Measurements from ENCODE around the gene PDXP.
A peak's percentile ranks its signal among the peaks of the same experiment; 100 is the strongest.
"Not testable (repeated sequence)": the region's sequence is repeated elsewhere in the genome, so short reads cannot be mapped to it uniquely, and the experiment has no call there.

The PDXP gene

GRCh38 chr22:37658133-37659065 is at the start of gene PDXP:
PDXP (plus strand) TSS chr22:37658723; CDS start chr22:37658783, 60 bp downstream.
- DNase-seq (ENCODE audit: low spot score) = peak; percentile 99

DNA sequence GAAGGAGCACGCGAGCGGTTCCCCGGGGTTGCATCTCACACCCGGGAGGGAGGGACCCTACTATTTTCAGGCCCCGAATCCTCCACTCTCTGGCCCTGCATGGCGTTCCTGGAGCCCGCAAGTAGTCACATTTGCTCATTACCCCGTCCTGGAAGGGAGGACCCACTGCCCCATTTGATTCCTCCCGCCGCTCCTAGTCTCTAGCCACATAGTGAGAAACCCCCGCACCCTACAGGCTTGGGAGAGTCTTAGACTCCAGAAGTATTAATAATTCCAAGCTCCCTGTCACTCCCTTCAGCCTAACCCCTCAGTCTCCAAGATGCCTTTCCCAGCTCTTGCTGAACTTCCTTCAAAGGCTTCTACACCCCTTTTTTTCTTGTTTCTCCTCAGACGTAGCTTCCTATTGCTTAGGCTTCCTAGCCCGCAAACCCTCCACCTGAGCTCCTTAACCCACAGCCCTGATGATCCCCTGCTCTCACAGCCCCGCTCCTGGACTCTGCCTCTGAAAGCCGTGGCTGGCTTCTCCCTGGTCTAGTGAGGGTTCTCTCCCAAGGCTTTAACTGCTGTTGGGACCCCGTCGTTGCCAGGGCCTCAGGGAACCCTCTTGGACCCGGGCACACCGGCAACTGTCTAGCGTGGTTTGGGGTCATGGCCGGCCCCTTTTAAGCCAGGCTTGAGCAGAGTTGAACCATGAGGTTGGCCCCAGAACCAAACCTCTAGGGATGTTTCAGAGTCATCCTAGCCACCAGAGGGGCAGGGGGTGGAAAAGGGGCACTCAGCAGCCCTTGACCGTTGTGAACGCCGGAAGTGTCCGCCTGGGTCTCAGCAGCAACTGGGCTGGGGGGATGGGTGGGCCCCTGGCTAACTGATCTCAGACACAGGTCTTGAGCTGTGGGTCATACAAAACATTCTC is 49.0 kb upstream of the PDXP start:
- DNase-seq (ENCODE audit: low spot score) = peak; percentile 60

DNA sequence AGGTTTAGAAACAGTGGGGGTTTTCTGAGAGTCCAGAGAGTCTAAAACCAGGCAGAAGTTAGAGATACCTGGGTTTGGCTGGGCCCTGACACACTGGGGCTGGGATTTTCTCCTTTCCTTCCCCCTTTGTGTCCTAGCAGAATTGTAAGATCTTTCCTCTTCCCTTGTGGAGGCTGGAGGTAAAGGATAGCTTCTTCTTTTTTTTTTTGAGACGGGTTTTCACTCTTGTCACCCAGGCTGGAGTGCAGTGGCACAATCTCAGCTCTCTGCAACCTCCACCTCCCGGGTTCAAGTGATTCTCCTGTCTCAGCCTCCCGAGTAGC is 48.4 kb upstream of the PDXP start:
- DNase-seq (ENCODE audit: low spot score) = not testable (repeated sequence)

GRCh38 chr22:37610480-37611129 is 47.9 kb upstream of the PDXP start:
- DNase-seq (ENCODE audit: low spot score) = no peak

GRCh38 chr22:37611207-37611606 is 47.3 kb upstream of the PDXP start:
- DNase-seq (ENCODE audit: low spot score) = no peak

- DNase-seq (ENCODE audit: low spot score) = peak; percentile 51
Observed at GRCh38 chr22:37616201-37617083, 42.1 kb upstream of the PDXP start.

- DNase-seq (ENCODE audit: low spot score) = no peak
Observed at GRCh38 chr22:37617431-37617830, 41.1 kb upstream of the PDXP start.

GRCh38 chr22:37618072-37618656 is 40.4 kb upstream of the PDXP start:
- DNase-seq (ENCODE audit: low spot score) = peak; percentile 60

GRCh38 chr22:37618674-37619073 is 39.8 kb upstream of the PDXP start:
- no peak for DNase-seq (ENCODE audit: low spot score)

- DNase-seq (ENCODE audit: low spot score) = no peak
Observed at GRCh38 chr22:37619991-37620390, 38.5 kb upstream of the PDXP start.

- DNase-seq (ENCODE audit: low spot score) = no peak
Observed at GRCh38 chr22:37621352-37621860, 37.1 kb upstream of the PDXP start.

DNA sequence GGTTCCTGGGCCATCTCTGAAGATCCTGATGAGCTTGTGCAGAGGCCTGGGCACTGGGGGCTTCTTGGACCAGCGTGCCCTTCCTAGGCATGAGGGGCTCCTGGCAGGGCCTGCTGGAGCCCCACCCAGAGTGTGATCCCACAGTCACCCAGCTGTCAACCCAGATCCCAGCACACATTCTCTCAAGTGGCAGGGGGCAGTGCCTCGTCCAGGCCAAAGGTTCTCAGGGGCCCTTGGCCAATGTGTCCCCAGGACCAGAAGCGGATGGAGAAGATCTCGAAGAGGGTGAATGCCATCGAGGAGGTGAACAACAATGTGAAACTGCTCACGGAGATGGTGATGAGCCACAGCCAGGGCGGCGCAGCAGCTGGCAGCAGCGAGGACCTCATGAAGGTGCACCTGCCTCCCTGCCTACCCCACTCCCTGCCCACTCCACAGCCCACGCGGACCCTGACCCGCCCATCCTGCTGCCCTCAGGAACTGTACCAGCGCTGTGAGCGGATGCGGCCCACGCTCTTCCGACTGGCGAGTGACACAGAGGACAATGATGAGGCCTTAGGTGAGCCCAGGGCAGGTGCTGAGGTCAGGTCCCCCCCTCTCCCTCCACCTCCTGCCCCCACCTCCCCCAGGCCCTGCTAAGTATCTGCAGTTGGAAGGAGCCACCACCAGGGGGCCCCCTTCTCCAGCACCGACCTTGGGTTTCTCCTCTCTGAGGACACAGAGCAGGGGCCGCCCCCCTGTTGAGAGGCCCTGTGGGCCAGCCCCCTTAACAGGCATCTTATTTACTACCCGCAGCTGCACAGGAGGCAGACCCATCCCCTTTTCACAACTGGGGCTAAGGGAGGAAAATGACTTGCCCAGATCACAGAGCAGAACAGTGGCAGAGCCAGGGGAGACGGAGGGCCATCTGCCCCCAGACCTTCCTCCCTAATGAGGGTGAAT is 35.2 kb upstream of the PDXP start:
- DNase-seq (ENCODE audit: low spot score) = peak; percentile 82

DNA sequence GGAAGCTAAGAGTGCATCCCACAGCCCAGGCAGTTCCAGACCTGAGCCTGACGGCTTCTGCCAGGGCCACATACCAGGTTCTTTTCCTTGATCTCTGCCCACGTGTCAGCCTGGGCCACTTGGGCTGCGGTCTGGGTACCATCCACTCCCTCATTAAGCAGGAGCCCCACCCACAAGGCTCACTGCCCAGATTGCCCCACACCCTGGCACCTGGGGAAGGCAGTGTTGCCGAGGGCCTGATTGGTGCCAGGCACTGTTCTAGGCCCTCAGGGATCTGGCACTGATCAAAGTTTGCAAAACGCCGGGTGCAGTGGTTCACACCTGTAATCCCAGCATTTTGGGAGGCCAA is 34.5 kb upstream of the PDXP start:
- DNase-seq (ENCODE audit: low spot score) = no peak

- no peak for DNase-seq (ENCODE audit: low spot score)
Observed at GRCh38 chr22:37624876-37625275, 33.6 kb upstream of the PDXP start.

DNA sequence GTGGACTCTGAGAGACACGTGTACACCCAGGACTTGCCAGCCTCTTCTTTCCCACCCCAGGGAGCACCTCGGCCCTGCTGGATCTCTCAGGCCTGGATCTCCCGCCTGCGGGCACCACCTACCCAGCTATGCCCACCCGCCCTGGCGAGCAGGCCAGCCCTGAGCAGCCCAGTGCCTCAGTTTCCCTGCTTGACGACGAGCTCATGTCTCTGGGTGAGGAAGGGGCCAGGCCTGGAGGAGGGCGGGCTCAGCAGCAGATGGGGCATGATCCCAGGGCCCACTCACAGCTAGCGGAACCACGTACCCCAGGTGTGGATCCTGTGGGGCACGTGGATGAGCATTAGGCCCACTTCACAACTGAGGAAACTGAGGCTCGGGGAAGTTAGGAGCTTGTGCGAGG is 32.8 kb upstream of the PDXP start:
- no peak for DNase-seq (ENCODE audit: low spot score)

DNA sequence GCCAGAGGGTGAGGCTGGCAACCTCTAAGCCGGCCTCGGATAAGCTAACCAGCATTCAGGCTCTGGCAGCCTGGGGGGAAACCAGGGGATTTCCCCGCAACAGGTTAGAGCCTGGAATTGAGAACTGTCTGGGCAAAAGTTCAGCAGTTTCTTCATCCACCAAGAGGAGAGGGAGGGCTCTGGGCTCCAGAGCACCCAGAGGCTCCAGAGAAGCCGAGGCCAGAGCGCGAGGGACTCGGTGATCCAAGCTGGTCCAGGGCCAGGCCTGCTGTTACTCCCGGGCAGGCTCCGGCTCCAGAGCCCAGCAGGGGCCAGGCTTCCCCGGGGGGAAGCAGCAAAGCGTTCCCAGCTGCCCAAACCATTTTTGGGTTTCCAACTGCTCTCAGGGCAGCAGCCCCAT is 32.4 kb upstream of the PDXP start:
- no peak for DNase-seq (ENCODE audit: low spot score)

DNA sequence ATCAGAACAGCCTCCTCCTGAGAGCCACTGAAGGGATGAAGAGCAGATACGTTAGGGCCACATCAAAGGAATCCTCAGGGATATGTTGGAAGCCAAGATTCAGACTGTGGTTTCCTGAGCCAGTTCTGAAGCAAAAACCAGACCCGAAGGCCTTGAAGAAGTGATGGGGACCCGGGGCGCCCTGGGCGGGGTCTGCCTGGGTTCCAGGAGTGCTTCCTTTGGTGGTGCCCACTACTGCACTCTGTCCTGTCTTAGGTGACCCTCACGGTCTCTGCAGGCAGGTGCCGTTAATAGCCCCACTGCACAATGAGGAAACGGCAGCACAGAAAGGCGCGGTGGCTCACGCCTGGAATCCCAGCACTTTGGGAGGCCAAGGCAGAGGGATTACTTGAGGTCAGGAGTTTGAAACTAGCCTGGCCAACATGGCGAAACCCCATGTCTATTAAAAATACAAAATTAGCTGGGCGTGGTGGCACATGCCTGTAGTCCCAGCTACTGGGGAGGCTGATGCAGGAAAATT is 31.9 kb upstream of the PDXP start:
- no peak for DNase-seq (ENCODE audit: low spot score)

GRCh38 chr22:37627121-37627520 is 31.4 kb upstream of the PDXP start:
- no peak for DNase-seq (ENCODE audit: low spot score)

- peak; percentile 59 for DNase-seq (ENCODE audit: low spot score)
Observed at GRCh38 chr22:37627545-37627944, 31.0 kb upstream of the PDXP start.

DNA sequence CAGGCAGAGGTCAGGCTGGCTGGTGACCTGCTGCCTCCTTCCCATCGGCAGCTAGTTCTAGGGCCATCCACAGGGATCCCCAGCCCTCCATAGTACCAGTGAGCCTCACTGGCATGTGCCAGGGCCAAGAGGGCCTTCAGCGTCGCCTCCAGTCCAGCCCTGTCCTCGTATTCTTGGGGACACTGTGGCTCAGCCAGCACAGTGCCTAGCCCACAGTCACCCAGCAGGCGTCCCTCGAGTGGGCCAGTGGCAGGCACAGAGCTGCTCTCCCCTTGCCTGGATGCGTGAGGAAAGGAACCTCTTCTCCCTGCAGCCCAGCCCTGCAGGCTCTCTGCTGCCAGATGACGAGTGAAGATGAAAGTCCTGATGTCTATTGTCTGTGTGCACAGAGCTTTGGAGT is 29.7 kb upstream of the PDXP start:
- no peak for DNase-seq (ENCODE audit: low spot score)

All from NAMALWA (cell line).